GM18519 (cell line): ENCODE results near the gene SLC2A11.
"Not testable (repeated sequence)": the region's sequence is repeated elsewhere in the genome, so short reads cannot be mapped to it uniquely, and the experiment has no call there.

Experiments used
- ATAC-seq: cut with Tn5 transposase; IDR thresholded peaks from one replicate; pipeline ENCODE4 v1.9.1; 2021; ENCODE audit warnings: mild to moderate bottlenecking, moderate library complexity; ENCODE audit not compliant: unreplicated experiment, low FRiP score

SLC2A11 gene

GRCh38 chr22:23888615-23889401, 31.1 kb downstream of the SLC2A11 start:
- no peak for ATAC-seq

DNA sequence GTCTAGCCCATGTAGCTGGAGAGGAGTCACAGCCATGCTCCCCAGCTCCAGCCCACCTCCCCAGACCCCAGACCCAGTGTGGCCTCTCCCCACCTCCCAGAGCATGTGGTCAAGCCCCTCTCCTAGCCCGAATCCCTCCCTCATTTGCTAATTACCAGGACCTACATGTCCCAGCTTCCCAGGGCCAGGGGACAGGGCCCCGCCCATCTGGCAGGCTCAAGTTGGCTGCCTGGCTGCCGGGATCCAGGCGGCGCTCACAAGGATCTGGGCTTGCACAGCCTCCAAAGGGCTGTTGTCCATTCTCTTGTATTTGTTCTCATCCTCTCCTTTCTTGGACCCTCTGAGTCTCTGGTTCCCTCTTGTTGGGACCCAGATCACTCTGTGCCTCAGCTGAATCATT, 31.9 kb downstream of the SLC2A11 start:
- ATAC-seq = no peak

GRCh38 chr22:23891726-23892125, 34.1 kb downstream of the SLC2A11 start:
- no peak for ATAC-seq

GRCh38 chr22:23892130-23892529, 34.5 kb downstream of the SLC2A11 start:
- no peak for ATAC-seq

GRCh38 chr22:23892706-23893105, 35.0 kb downstream of the SLC2A11 start:
- ATAC-seq = no peak

- no peak for ATAC-seq
These were observed 35.7 kb downstream of the SLC2A11 start for GRCh38 chr22:23893121-23893944.

GRCh38 chr22:23893945-23894709, 36.5 kb downstream of the SLC2A11 start, which contains the start of gene MIF:
TSS of gene MIF (plus strand) at chr22:23894383. CDS start at chr22:23894475, 92 bp downstream.
- peak; percentile 71 for ATAC-seq

GRCh38 chr22:23894710-23895598, 37.3 kb downstream of the SLC2A11 start:
- no peak for ATAC-seq

- no peak for ATAC-seq
These were observed 38.0 kb downstream of the SLC2A11 start for GRCh38 chr22:23895599-23896144.

DNA sequence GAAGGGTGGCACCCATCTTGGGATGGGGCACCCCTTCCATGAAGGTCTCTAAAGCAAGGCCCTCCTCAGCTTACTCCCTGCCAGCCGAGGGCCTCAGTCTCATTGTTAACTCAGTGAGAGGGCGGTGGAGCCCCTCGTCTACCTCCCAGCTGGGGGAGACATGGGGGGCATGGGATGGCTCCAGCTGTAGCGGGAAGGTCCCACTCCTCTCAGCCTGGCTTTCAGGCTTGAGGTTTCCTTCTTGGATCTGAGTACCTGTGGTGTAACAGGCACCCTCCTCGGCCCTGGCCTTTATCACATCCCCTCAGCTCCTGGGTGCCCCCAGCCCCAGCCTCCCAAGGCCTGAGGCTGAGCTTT, 38.5 kb downstream of the SLC2A11 start:
- ATAC-seq = no peak

GRCh38 chr22:23896523-23897186, 39.0 kb downstream of the SLC2A11 start:
- no peak for ATAC-seq

GRCh38 chr22:23897320-23897719, 39.6 kb downstream of the SLC2A11 start:
- no peak for ATAC-seq

DNA sequence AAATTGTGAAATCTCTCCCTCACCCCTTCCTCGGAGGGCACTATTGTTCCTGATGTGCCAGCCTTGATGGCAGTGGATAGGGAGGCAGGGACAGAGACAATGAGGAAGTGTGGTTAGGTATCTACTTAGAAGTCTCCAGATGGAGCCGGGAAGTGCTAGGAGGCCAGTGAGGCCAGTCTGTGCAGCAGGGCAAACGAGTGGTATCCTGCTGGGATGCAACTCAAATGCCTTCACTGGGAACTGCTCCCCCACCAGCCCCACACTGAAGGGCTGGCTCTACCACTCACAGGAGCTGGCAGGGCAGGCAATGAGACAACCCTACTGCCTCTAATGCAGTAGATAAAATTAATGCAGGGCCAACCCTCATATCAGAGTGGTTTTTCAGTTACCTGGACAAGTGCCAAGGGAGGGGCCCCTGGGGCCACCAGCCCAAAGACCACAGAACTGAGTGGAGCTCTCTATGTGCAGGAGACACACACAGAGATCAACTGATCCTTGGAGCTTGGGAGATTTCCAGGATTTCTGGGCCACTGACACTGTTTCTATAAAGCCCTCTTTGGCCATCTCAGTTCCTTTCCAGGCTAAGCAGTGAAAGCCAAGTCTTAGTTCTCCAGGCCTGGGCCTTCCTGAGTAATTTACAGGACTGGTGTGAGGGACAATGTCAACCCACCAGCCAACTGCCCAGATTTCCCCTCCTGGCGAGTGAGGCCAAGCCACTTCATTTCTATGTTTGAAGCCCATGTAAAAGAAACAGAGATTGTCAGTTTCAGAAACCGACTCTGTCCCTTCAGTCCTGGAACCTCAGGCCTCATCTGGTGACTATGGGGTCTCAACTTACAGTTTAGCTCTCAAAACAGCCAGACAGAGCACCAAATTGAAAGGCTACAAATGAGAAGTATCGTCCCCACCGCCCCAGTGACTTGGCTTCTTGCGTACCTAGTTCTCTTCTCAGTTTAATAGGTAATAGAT, 40.6 kb downstream of the SLC2A11 start:
- no peak for ATAC-seq

DNA sequence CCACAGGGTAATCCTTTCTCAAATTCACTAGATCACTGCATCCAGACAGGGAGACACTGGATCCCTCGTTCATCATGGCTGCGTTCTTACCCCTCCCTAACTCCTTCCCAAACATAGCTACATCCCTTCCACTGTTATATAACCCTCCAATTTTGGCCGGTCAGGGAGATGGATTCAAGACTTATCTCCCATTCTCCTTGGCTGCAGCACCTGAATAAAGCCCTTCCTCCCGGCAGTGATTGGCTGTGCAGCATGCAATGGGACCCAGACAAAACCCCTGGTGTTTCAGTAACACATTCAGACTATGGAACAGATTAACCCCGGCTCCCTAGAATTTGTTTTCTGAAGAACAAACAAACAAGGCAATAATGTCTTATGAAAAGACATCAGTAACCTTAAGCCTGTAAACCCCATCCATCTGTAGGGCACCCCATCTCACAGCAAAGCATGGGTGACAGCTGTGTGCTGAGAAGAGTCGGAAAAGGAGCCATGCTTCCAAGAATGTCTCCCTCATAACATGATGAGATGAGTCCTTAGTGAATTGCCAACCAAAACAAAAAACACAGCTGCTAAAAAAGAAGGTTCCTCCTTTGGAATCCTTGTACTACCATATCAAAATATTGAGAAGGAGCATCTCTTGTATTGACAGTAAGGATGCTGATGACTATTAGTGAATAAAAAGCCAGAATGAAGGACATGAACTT, 41.5 kb downstream of the SLC2A11 start:
- no peak for ATAC-seq

GRCh38 chr22:23900227-23900626, 42.6 kb downstream of the SLC2A11 start:
- ATAC-seq = not testable (repeated sequence)

- ATAC-seq = no peak
These were observed 43.9 kb downstream of the SLC2A11 start for GRCh38 chr22:23901600-23901999.

- no peak for ATAC-seq
These were observed 45.8 kb downstream of the SLC2A11 start for GRCh38 chr22:23903328-23903971.
